ENCODE measurements around the gene TAS2R41. TPM values are rescaled to one million over a fixed set of nuclear protein-coding genes. Genes with fewer than 3 reads are reported as not detected.

TAS2R41 gene
- total RNA-seq, 1 donor from 2014 or later, result not detected

- intact Hi-C loops (cut with DNase I), result no loop called here
- TF ChIP-seq CTCF (IDR thresholded peaks at IDR 0.05), result no peak
- H3K27ac ChIP-seq, result no peak overlapping the region
- no peak overlapping the region for H3K4me3 ChIP-seq
- no peak for ATAC-seq
- no peak for DNase-seq
- H3K4me1 ChIP-seq, result no peaks in the 10 kb centered on the region
- H3K36me3 ChIP-seq, result no peaks in the 10 kb centered on the region
- no peaks in the 10 kb centered on the region for H3K9me3 ChIP-seq
- no peaks in the 10 kb centered on the region for H3K27me3 ChIP-seq
Measured at GRCh38 chr7:143456992-143457793, 20.5 kb upstream of the TAS2R41 start.

GRCh38 chr7:143458263-143458662 lies 19.4 kb upstream of the TAS2R41 start:
- no peaks in the 10 kb centered on the region for H3K4me1 ChIP-seq
- H3K27ac ChIP-seq, result no peak overlapping the region
- peak; percentile 70 for ATAC-seq
- no peak overlapping the region for H3K4me3 ChIP-seq
- no peaks in the 10 kb centered on the region for H3K9me3 ChIP-seq
- DNase-seq, result no peak
- no peaks in the 10 kb centered on the region for H3K36me3 ChIP-seq
- TF ChIP-seq CTCF (IDR thresholded peaks at IDR 0.05), result no peak
- intact Hi-C loops (cut with DNase I), result no loop called here
- no peaks in the 10 kb centered on the region for H3K27me3 ChIP-seq

GRCh38 chr7:143458681-143459080 lies 19.0 kb upstream of the TAS2R41 start:
- Histone ChIP-seq H3K27ac (no peak overlapping the region), H3K9me3 (no peaks in the 10 kb centered on the region), H3K4me1 (no peaks in the 10 kb centered on the region), H3K27me3 (no peaks in the 10 kb centered on the region), H3K4me3 (no peak overlapping the region), H3K36me3 (no peaks in the 10 kb centered on the region)
- intact Hi-C loops (cut with DNase I), result no loop called here
- ATAC-seq (no peak), DNase-seq (no peak)
- no peak for TF ChIP-seq CTCF (IDR thresholded peaks at IDR 0.05)

GRCh38 chr7:143459359-143459758 lies 18.3 kb upstream of the TAS2R41 start:
- Histone ChIP-seq H3K4me1 (peaks cover 3% of the 10 kb centered on the region), H3K36me3 (no peaks in the 10 kb centered on the region), H3K27me3 (no peaks in the 10 kb centered on the region), H3K9me3 (no peaks in the 10 kb centered on the region), H3K4me3 (no peak overlapping the region), H3K27ac (no peak overlapping the region)
- no peak for DNase-seq
- TF ChIP-seq CTCF (IDR thresholded peaks at IDR 0.05), result no peak
- intact Hi-C loops (cut with DNase I), result no loop called here
- no peak for ATAC-seq

- Histone ChIP-seq H3K4me3 (no peak overlapping the region), H3K4me1 (peaks cover 3% of the 10 kb centered on the region), H3K36me3 (no peaks in the 10 kb centered on the region), H3K9me3 (no peaks in the 10 kb centered on the region), H3K27ac (no peak overlapping the region), H3K27me3 (no peaks in the 10 kb centered on the region)
- DNase-seq (no peak), ATAC-seq (no peak)
- intact Hi-C loops (cut with DNase I), result no loop called here
- no peak for TF ChIP-seq CTCF (IDR thresholded peaks at IDR 0.05)
Measured at GRCh38 chr7:143460271-143460979, 17.2 kb upstream of the TAS2R41 start.
